H9 (cell line): Measurements from ENCODE around the gene R3HCC1L. TPM values are rescaled to one million over a fixed set of nuclear protein-coding genes. Genes with fewer than 3 reads are reported as not detected.
A peak's percentile ranks its signal among the peaks of the same experiment; 100 is the strongest.

Experiments used
- DNase-seq: peaks from one replicate; pipeline ENCODE4 v3.0.0-alpha.2; 2017
- H2AFZ ChIP-seq: one replicate; pipeline ENCODE4 v1.6.1; 2013; ENCODE audit warnings: mild to moderate bottlenecking, low read length, control low read depth, moderate library complexity
- H2AK5ac ChIP-seq: 2 replicates; pipeline ENCODE4 v1.6.1; 2013; ENCODE audit warnings: low read length, control low read depth, mixed read lengths; ENCODE audit not compliant: insufficient read length
- H2BK120ac ChIP-seq: one replicate; pipeline ENCODE4 v1.6.1; 2013; ENCODE audit warnings: low read depth, mild to moderate bottlenecking, low read length, control low read depth, inconsistent platforms; ENCODE audit not compliant: poor library complexity, severe bottlenecking
- H2BK12ac ChIP-seq: 2 replicates; pipeline ENCODE4 v1.6.1; 2013; ENCODE audit warnings: low read length, control low read depth, mixed read lengths, low read depth; ENCODE audit not compliant: insufficient read length
- H2BK15ac ChIP-seq: 2 replicates; pipeline ENCODE4 v1.6.1; 2013; ENCODE audit warnings: low read depth, low read length, control low read depth
- H2BK20ac ChIP-seq: one replicate; pipeline ENCODE4 v1.6.1; 2013; ENCODE audit warnings: low read depth, mild to moderate bottlenecking, low read length, control low read depth, inconsistent platforms; ENCODE audit not compliant: poor library complexity, severe bottlenecking
- H2BK5ac ChIP-seq: 2 replicates; pipeline ENCODE4 v1.6.1; 2013; ENCODE audit warnings: low read length, control low read depth, mixed read lengths; ENCODE audit not compliant: insufficient read length
- H3K14ac ChIP-seq: 2 replicates; pipeline ENCODE4 v1.6.1; 2013; ENCODE audit warnings: low read length, control low read depth; ENCODE audit not compliant: insufficient read depth
- H3K18ac ChIP-seq: 2 replicates; pipeline ENCODE4 v1.6.1; 2013; ENCODE audit warnings: low read depth, mild to moderate bottlenecking, mixed read lengths, low read length, control low read depth; ENCODE audit not compliant: insufficient read length
- H3K23ac ChIP-seq: 2 replicates; pipeline ENCODE4 v1.6.1; 2013; ENCODE audit warnings: low read length, control low read depth, mixed read lengths, low read depth; ENCODE audit not compliant: insufficient read length
- H3K23me2 ChIP-seq: 2 replicates; pipeline ENCODE4 v1.6.1; 2013; ENCODE audit warnings: low read depth, mild to moderate bottlenecking, mixed read lengths, low read length, control low read depth; ENCODE audit not compliant: insufficient read length, poor library complexity, severe bottlenecking
- H3K27ac ChIP-seq: 2 replicates; pipeline ENCODE4 v1.5.1; 2013; ENCODE audit warnings: low read length, control low read depth, mixed read lengths, low read depth; ENCODE audit not compliant: insufficient read length
- H3K27me3 ChIP-seq: 2 replicates; pipeline ENCODE4 v1.6.1; 2013; ENCODE audit warnings: low read length, control low read depth, inconsistent platforms; ENCODE audit not compliant: insufficient read depth
- H3K4ac ChIP-seq: 2 replicates; pipeline ENCODE4 v1.6.1; 2013; ENCODE audit warnings: low read depth, mild to moderate bottlenecking, control low read depth, inconsistent platforms, low read length, moderate library complexity
- H3K4me1 ChIP-seq: 2 replicates; pipeline ENCODE4 v1.6.1; 2013; ENCODE audit warnings: low read length, control low read depth, inconsistent platforms; ENCODE audit not compliant: insufficient read depth
- H3K4me2 ChIP-seq: 2 replicates; pipeline ENCODE4 v1.6.1; 2013; ENCODE audit warnings: low read length, control low read depth, mixed read lengths; ENCODE audit not compliant: insufficient read length, insufficient read depth
- H3K56ac ChIP-seq: 2 replicates; pipeline ENCODE4 v1.6.1; 2013; ENCODE audit warnings: low read depth, mild to moderate bottlenecking, mixed read lengths, low read length, control low read depth; ENCODE audit not compliant: insufficient read length
- H3K79me1 ChIP-seq: 2 replicates; pipeline ENCODE4 v1.6.1; 2013; ENCODE audit warnings: low read depth, mild to moderate bottlenecking, moderate library complexity, low read length, control low read depth, inconsistent platforms; ENCODE audit not compliant: insufficient read depth, poor library complexity, severe bottlenecking
- H3K79me2 ChIP-seq: 2 replicates; pipeline ENCODE4 v1.6.1; 2013; ENCODE audit warnings: low read length, control low read depth, inconsistent platforms; ENCODE audit not compliant: insufficient read depth
- H3K9ac ChIP-seq: 2 replicates; pipeline ENCODE4 v1.6.1; 2013; ENCODE audit warnings: low read length, control low read depth, mixed read lengths; ENCODE audit not compliant: insufficient read length; ENCODE audit errors: extremely low read depth
- H3K9me3 ChIP-seq: one replicate; pipeline ENCODE4 v1.6.1; 2013; ENCODE audit warnings: low read depth, low read length, inconsistent platforms; ENCODE audit not compliant: control insufficient read depth
- H3T11ph ChIP-seq: one replicate; pipeline ENCODE4 v1.6.1; 2013; ENCODE audit warnings: mild to moderate bottlenecking, low read length, control low read depth, inconsistent platforms
- H4K20me1 ChIP-seq: one replicate; pipeline ENCODE4 v1.6.1; 2013; ENCODE audit not compliant: control insufficient read depth, insufficient read length, insufficient read depth
- H4K5ac ChIP-seq: 2 replicates; pipeline ENCODE4 v1.6.1; 2013; ENCODE audit warnings: low read depth, mild to moderate bottlenecking, mixed read lengths, low read length, control low read depth; ENCODE audit not compliant: insufficient read length
- H4K8ac ChIP-seq: replicated peaks from 2 replicates; pipeline ENCODE4 v1.6.1; 2013; ENCODE audit warnings: low read length, control low read depth, mixed read lengths, low read depth; ENCODE audit not compliant: insufficient read length
- H4K91ac ChIP-seq: 2 replicates; pipeline ENCODE4 v1.6.1; 2013; ENCODE audit warnings: low read depth, mild to moderate bottlenecking, moderate library complexity, mixed read lengths, low read length, control low read depth; ENCODE audit not compliant: insufficient read length
- H3K27ac Mint-ChIP-seq, 3 experiments: 2 replicates in 2 of 3; 3 replicates in 1 of 3; pipeline ENCODE4 v1.8.0; 2020 to 2021; ENCODE audit warnings: mixed read lengths in 3 of 3, mild to moderate bottlenecking in 1 of 3, moderate library complexity in 1 of 3
- H3K27me3 Mint-ChIP-seq: 2 replicates; pipeline ENCODE4 v1.8.0; 2021; ENCODE audit warnings: low read depth, mild to moderate bottlenecking, moderate library complexity, mixed read lengths
- H3K36me3 Mint-ChIP-seq, 3 experiments: 2 replicates in 2 of 3; 3 replicates in 1 of 3; pipeline ENCODE4 v1.8.0; 2020 to 2021; ENCODE audit warnings: low read depth in 3 of 3, mixed read lengths in 3 of 3; ENCODE audit not compliant: insufficient read depth in 1 of 3
- H3K4me1 Mint-ChIP-seq, 2 experiments: 2 replicates each; pipeline ENCODE4 v1.8.0; 2020; ENCODE audit warnings: mixed read lengths in 2 of 2
- H3K4me3 Mint-ChIP-seq, 2 experiments: 2 replicates in 1 of 2; 3 replicates in 1 of 2; pipeline ENCODE4 v1.8.0; 2020 to 2021; ENCODE audit warnings: mild to moderate bottlenecking in 2 of 2, mixed read lengths in 2 of 2, moderate library complexity in 1 of 2
- H3K9me3 Mint-ChIP-seq, 2 experiments: 2 replicates in 1 of 2; 3 replicates in 1 of 2; pipeline ENCODE4 v1.8.0; 2020; ENCODE audit warnings: mild to moderate bottlenecking in 2 of 2, mixed read lengths in 2 of 2, moderate library complexity in 1 of 2
- WGBS: extraction: QIAGEN DNeasy Blood & Tissue Kit; methylation state at CpG from one replicate; pipeline ENCODE4 v1.1.7; 2013; ENCODE audit warnings: missing lambda C conversion rate, low lambda C conversion rate, mixed read lengths; ENCODE audit not compliant: insufficient read length; ENCODE audit errors: extremely low coverage; 5-methylcytosine and 5-hydroxymethylcytosine counted together
- total RNA-seq: library from RNA; stranded (reverse); gene quantifications from 2 replicates; pipeline ENCODE4 v1.2.1, GENCODE V29; 2021
- TF ChIP-seq, protein P1 (sequence below): fragments of 200-600 bp; sonication (generic); conservative IDR thresholded peaks from 3 replicates; pipeline ENCODE4 v1.8.0; 2021; ENCODE audit warnings: antibody characterized with exemption, mild to moderate bottlenecking

R3HCC1L gene
- total RNA-seq, 1 experiment from 2014 or later, result 18.5 TPM

DNA sequence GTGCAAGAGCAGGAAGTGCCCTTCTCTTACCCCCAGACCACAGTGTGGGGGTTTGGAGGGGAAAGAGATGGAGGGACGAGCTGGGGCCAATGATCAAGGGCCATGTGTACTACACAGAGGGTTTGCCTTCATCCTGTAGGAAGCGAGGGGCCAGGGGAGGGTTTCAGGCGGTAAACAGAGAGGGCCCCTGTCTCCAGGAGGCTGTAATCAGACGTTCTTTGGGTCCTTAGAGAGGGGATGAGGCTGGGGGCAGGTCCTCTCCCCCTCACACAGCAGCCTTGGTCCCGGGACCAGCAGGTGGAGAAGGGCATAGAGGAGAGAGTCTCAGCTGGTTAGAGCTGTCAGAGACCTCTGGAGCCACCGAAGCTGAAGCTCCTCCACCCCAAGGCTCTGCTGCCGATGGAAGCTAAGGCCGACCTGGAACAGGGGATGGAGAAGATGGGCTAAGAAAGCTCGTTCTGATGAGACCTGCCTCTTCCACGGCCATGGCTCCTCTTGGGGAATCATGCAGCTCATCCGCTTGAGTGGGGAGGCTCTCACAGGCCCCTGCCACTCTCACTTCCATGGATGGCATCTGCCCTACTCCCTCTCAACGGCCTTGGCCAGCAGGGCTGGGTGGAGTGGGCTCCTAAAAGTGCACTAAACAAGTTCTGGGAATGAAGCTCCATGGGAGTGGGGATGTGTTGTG lies 130.1 kb downstream of the R3HCC1L start:
- H3K4ac ChIP-seq, result no peak overlapping the region
- H2BK12ac ChIP-seq, result no peak overlapping the region
- H2AFZ ChIP-seq, result no peak overlapping the region
- no peak overlapping the region for H3K18ac ChIP-seq
- no peak overlapping the region for H3T11ph ChIP-seq
- no peak overlapping the region for H2BK120ac ChIP-seq
- no peak overlapping the region for H2BK20ac ChIP-seq
- no peak overlapping the region for H3K23ac ChIP-seq
- H3K14ac ChIP-seq, result no peak overlapping the region; the same call in 1 of the 2 replicates
- no peaks in the 10 kb centered on the region for H4K20me1 ChIP-seq
- Mint-ChIP-seq H3K36me3 (no peaks in the 10 kb centered on the region), H3K4me3 (no peak overlapping the region), H3K4me1 (peaks cover 21 to 26% of the 10 kb centered on the region in 2 experiments), H3K9me3 (no peaks in the 10 kb centered on the region), H3K27ac (peak overlapping the region in 1 of 3 experiments; percentile 10; a peak in 2 of 7 replicates), H3K27me3 (peaks cover 33% of the 10 kb centered on the region)
- H2AK5ac ChIP-seq, result no peak overlapping the region
- H3K79me1 ChIP-seq, result no peaks in the 10 kb centered on the region
- no peak overlapping the region for H4K91ac ChIP-seq
- TF ChIP-seq, protein P1, sequence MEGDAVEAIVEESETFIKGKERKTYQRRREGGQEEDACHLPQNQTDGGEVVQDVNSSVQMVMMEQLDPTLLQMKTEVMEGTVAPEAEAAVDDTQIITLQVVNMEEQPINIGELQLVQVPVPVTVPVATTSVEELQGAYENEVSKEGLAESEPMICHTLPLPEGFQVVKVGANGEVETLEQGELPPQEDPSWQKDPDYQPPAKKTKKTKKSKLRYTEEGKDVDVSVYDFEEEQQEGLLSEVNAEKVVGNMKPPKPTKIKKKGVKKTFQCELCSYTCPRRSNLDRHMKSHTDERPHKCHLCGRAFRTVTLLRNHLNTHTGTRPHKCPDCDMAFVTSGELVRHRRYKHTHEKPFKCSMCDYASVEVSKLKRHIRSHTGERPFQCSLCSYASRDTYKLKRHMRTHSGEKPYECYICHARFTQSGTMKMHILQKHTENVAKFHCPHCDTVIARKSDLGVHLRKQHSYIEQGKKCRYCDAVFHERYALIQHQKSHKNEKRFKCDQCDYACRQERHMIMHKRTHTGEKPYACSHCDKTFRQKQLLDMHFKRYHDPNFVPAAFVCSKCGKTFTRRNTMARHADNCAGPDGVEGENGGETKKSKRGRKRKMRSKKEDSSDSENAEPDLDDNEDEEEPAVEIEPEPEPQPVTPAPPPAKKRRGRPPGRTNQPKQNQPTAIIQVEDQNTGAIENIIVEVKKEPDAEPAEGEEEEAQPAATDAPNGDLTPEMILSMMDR, result no peak
- H4K5ac ChIP-seq, result no peak overlapping the region
- H2BK15ac ChIP-seq, result no peak overlapping the region
- DNase-seq, result no peak
- H4K8ac ChIP-seq, result no peak overlapping the region
- H3K23me2 ChIP-seq, result no peaks in the 10 kb centered on the region
- H3K9ac ChIP-seq, result no peak overlapping the region
- no peaks in the 10 kb centered on the region for H3K9me3 ChIP-seq
- H2BK5ac ChIP-seq, result no peak overlapping the region
- no peaks in the 10 kb centered on the region for H3K27me3 ChIP-seq
- no peak overlapping the region for H3K27ac ChIP-seq
- H3K4me2 ChIP-seq, result no peak overlapping the region
- no peaks in the 10 kb centered on the region for H3K79me2 ChIP-seq
- no peaks in the 10 kb centered on the region for H3K4me1 ChIP-seq
- H3K56ac ChIP-seq, result no peak overlapping the region
- WGBS, result no CpG with 5 or more reads among the region's 12 CpGs
